Fibroblast of lung (primary cell): Measurements from ENCODE around the gene PLAC8.

Source experiments
- CTCF ChIP-seq, 2 donors: IDR thresholded peaks in 1 of 2; conservative IDR thresholded peaks in 1 of 2; 1 replicate in 1 of 2; 2 replicates in 1 of 2; pipeline ENCODE4 v1.5.1; 2011 to 2012; ENCODE audit warnings: low read length in 2 of 2, control low read depth in 1 of 2, inconsistent platforms in 1 of 2, low read depth in 1 of 2, mild to moderate bottlenecking in 1 of 2
- EZH2 ChIP-seq: IDR thresholded peaks from 2 replicates; pipeline ENCODE4 v1.5.1; 2012; ENCODE audit warnings: low read length, control low read depth, mild to moderate bottlenecking; ENCODE audit errors: missing control alignments

- TF ChIP-seq CTCF (conservative IDR thresholded peaks at IDR 0.05 in 1 of 2, IDR thresholded peaks at IDR 0.05 in 1 of 2; ENCODE audit: low read depth in 1 of 2, low read length in 2 of 2) (no peak), EZH2 (no peak)
These were observed 25.1 kb upstream of the PLAC8 start for GRCh38 chr4:83139514-83140156.
